ENCODE data around the gene CFAP107.

Gene CFAP107

GRCh38 chr1:12739613-12740012, 6.4 kb upstream of the CFAP107 start:
- no peak for DNase-seq (ENCODE audit: extremely low read depth in 1 of 2, low read depth in 1 of 2)

- no peak for DNase-seq (ENCODE audit: extremely low read depth in 1 of 2, low read depth in 1 of 2)
Observed at GRCh38 chr1:12741946-12742345, 4.1 kb upstream of the CFAP107 start.

DNA sequence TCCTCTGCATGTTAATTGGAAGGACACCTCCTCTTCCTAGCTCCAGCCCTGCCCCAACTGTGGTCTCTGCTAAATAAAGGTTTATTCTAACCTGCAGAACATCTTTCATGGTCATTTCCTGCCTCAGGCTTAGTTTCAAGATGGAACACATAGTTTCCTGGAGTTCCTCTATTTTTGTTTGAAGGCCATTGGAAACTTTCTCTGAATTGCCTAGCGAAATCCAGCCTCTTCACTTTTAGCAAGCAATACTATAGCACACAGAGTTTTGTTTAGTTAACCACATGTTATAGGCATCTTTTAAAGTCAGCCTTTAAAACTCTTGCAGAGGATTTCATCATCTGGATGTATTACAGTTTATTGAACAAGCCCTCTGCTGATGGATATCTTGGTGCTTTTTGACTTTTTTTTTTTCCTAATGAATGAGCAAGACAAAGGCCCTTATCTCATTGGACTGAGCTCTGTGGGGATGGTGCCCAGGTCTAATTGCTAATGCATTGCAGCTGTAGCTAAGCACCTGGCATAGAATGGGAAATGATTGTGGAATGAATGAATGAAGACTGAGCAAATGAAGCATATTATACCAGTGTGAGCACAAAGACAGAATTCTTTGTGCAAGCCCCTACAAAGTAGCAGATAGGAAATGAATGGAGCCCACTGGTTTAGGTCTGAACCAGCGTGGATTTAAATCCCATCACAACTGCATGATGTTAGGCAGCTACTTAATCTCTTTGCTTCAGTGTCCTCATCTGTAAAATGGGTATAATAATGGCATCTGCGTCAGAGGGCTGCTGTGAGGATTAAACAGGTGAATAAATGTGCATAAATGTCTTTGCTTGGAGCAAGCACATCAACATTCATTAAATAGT, 641 bp upstream of the CFAP107 start:
- DNase-seq (ENCODE audit: extremely low read depth in 1 of 2, low read depth in 1 of 2), result no peak

DNA sequence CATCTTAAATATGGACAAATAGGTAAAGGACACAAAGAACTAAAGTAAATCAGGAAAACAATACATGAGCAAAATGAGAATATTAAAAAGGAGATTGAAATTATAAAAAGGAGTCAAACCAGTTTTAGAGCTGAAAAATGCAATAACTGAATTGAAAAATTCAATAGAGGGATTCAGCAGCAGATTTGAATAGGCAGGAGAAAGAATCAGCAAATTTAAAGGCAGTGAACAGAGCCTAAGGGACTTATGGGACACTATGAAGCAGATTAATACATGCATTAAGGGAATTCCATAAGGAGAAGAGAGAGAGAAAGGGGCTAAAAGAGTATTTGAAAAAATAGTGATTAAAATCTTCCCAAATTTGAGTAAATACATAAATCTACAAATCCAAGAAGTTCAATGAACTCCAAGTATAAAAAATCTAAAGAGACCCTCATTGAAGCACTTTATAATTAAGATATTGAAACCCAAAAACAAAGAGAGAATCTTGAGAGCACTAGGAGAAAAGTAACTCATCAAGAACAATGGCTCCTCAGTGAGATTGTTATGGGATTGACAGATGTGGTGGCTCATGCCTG, 2.9 kb downstream of the CFAP107 start:
- no peak for DNase-seq (ENCODE audit: extremely low read depth in 1 of 2, low read depth in 1 of 2)

GRCh38 chr1:12754738-12755137, 8.7 kb downstream of the CFAP107 start:
- DNase-seq (ENCODE audit: extremely low read depth in 1 of 2, low read depth in 1 of 2), result no peak

DNA sequence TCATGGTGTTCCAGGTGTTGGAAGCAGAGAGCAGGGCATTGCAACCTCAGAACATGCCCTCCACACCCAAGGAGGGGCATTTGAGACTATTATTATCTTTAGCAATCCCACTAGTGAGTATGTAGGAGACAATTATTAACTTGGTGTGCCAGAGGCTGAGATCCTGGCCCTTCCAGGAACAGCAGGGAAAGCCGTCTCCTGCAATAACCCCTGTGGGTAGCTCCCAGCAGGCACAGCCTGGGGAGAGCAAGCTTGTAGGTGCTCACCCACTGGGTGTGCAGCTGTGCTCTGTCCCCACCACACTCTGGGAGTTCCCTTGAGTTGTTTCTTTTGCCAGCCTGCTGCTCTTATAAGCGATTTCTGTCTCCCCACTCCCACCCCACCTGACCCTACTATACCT, 10.3 kb downstream of the CFAP107 start:
- DNase-seq (ENCODE audit: extremely low read depth in 1 of 2, low read depth in 1 of 2), result no peak

DNA sequence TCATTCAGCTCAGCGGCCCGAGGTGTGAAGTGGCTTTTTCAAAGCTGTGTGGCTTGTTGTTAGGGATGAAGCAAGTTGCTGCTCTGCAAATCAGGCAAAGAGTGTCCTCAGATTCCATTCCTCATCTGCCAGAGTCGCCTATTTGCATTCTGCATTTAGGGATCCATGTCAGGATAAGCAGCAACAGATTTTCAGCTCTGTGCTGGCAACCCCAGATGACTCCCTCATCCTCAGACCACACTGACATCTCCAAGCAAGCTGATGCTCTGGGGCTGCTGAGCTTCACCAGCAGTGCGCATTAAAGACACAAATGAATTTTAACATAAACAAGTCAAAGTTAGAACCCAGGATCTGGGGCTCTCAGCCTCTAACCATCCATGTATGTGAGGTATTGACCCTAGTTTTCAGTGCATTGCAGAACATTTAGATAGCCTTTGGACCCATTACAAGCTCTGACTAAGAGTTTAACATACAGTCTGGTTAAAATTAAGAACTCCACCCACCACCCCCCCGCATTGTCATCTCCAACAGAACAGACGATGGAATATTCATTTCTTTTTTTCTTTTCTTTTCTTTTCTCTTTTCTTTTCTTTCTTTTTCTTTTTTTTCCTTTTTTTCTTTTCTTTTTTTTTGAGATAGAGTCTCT, 10.9 kb downstream of the CFAP107 start:
- DNase-seq (ENCODE audit: extremely low read depth in 1 of 2, low read depth in 1 of 2), result no peak

GRCh38 chr1:12757836-12758235, 11.8 kb downstream of the CFAP107 start:
- DNase-seq (ENCODE audit: extremely low read depth in 1 of 2, low read depth in 1 of 2), result no peak

DNA sequence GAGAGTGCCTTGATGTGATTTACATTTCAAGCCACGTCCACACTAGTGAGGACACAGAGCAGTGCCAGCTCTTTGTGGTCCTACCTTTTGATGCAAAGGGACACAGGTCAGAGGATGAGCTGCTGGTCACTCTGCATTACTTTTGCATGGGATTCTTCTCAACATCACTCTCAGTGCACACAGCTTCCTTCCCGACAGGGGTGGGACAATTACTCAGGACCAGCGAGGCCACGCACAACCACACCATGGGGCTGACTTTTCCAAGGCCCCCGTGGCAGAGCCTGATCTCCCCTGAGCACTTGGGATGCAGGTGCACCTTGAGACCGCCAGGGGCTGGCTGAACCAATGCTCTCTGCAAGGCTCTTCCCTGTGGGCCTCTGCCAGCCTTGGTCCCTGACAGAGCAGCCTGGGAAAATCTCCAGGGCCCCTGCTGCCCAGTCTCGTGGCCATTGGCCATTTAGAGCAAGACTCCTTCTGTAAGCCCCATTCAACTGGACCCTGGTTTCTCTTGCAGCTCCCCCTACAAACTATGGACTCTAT, 14.3 kb downstream of the CFAP107 start:
- DNase-seq (ENCODE audit: extremely low read depth in 1 of 2, low read depth in 1 of 2), result no peak

DNA sequence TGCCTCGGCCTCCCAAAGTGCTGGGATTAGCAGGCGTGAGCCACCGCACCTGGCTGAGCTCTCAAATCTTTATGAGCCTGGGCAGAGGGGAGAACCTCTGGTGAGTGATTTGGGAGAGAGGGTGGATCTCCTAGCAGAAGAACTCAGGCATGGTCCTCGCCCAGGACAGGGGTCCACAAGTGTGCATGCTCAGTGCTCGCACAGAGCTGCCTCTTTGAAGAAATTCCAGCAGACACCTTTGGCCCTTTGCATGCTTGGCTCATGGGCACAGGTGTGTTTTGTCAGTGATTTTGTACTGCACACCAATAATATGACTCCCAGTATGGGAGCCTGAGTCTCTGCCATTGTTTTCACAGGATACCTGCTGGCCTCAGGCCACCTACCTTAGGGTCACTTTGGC, 15.8 kb downstream of the CFAP107 start:
- no peak for DNase-seq (ENCODE audit: extremely low read depth in 1 of 2, low read depth in 1 of 2)

- DNase-seq (ENCODE audit: extremely low read depth in 1 of 2, low read depth in 1 of 2), result no peak
Observed at GRCh38 chr1:12762766-12763165, 16.8 kb downstream of the CFAP107 start.

GRCh38 chr1:12763479-12763878, 17.5 kb downstream of the CFAP107 start:
- no peak for DNase-seq (ENCODE audit: extremely low read depth in 1 of 2, low read depth in 1 of 2)

- no peak for DNase-seq (ENCODE audit: extremely low read depth in 1 of 2, low read depth in 1 of 2)
Observed at GRCh38 chr1:12764016-12764415, 18.0 kb downstream of the CFAP107 start.

- no peak for DNase-seq (ENCODE audit: extremely low read depth in 1 of 2, low read depth in 1 of 2)
Observed at GRCh38 chr1:12769031-12769430, 23.0 kb downstream of the CFAP107 start.

- no peak for DNase-seq (ENCODE audit: extremely low read depth in 1 of 2, low read depth in 1 of 2)
Observed at GRCh38 chr1:12769976-12770505, 24.0 kb downstream of the CFAP107 start.

- DNase-seq (ENCODE audit: extremely low read depth in 1 of 2, low read depth in 1 of 2), result no peak
Observed at GRCh38 chr1:12770620-12771019, 24.6 kb downstream of the CFAP107 start.

- DNase-seq (ENCODE audit: extremely low read depth in 1 of 2, low read depth in 1 of 2), result no peak
Observed at GRCh38 chr1:12771186-12771585, 25.2 kb downstream of the CFAP107 start.

DNA sequence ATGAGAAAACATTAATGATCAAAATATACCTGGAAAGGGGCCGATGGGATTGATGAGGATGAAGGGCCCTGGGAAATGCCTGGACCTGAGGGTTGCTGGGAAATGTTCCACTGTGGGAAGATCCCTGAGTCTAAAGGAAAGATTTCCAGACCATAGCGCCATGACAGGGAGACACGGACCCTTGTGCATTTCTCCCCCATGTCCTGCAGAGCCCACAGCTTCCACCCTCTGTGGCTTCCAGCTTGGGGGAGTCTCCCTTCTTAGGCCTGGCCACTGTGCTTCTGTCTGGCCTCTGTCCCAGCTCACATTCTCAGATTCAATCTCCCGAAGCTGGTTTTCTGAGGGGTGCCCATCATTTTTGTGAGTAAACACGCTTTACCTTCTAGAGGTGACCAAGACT, 26.5 kb downstream of the CFAP107 start:
- no peak for DNase-seq (ENCODE audit: extremely low read depth in 1 of 2, low read depth in 1 of 2)

DNA sequence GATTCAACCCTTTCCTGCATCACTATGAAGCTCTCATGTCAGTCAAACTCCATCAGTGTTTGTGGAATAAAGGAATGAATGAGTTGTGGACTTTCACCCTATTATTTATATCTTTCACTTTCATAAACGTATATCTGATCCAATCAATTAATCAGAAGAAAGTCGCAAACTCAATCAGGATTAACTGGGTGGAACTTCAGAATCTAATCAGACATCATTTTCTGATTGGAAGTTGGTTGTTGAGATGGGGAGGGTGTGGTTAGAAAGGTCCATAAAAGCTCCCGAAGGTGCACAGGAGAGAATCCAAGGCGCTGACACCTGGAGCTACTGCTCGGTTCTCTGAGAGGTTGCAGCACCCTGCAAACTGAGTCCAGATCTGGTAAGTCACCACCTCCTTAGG, 27.4 kb downstream of the CFAP107 start, which contains the start of gene PRAMEF12:
PRAMEF12 (plus strand) TSS at position 301 of the 400 bp plus-strand sequence. CDS start 1,130 bp downstream, outside the sequence.
- no peak for DNase-seq (ENCODE audit: extremely low read depth in 1 of 2, low read depth in 1 of 2)

DNA sequence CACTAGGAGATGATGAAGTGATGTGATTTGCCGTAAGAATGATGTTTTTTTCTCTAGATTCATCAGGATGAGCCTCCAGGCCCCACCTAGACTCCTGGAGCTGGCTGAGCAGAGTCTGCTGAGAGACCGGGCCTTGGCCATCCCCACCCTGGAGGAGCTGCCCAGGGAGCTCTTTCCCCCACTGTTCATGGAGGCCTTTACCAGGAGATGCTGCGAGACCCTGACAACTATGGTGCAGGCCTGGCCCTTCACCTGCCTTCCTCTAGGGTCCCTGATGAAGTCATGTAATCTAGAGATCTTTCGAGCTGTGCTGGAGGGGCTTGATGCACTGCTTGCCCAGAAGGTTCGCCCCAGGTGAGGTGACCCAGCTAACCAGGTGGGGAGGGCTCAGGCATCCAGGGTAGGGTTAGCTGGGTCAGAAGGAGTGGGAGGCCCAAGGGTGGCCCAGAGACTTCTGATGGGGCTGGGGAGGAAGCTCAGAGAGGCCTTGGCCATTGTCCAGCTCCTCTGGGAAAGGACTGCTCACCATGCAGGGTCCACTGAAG, 28.9 kb downstream of the CFAP107 start:
- no peak for DNase-seq (ENCODE audit: extremely low read depth in 1 of 2, low read depth in 1 of 2)

GRCh38 chr1:12775443-12775842, 29.4 kb downstream of the CFAP107 start:
- DNase-seq (ENCODE audit: extremely low read depth in 1 of 2, low read depth in 1 of 2), result no peak

Data from activated CD8-positive, alpha-beta memory T cell treated with anti-CD3 and anti-CD28 coated beads for 1 hour (primary cell).